Suprapubic skin (tissue), 4 donors: Measurements from ENCODE around the gene TTLL3. TPM values are rescaled to one million over a fixed set of nuclear protein-coding genes. Genes with fewer than 3 reads are reported as not detected.
"Not testable (repeated sequence)": the region's sequence is repeated elsewhere in the genome, so short reads cannot be mapped to it uniquely, and the experiment has no call there.

Experiments used
- DNase-seq, 2 donors: peaks; one replicate each; pipeline ENCODE4 v3.0.0-alpha.2; 2019; ENCODE audit warnings: low spot score in 2 of 2
- H3K27ac ChIP-seq: fragments of 200-600 bp; sonication (generic); one replicate; pipeline ENCODE4 v1.5.1; 2019
- H3K27me3 ChIP-seq: fragments of 200-600 bp; sonication (generic); one replicate; pipeline ENCODE4 v1.5.1; 2019
- H3K36me3 ChIP-seq: fragments of 200-600 bp; sonication (generic); one replicate; pipeline ENCODE4 v1.5.1; 2019
- H3K4me1 ChIP-seq: fragments of 200-600 bp; sonication (generic); one replicate; pipeline ENCODE4 v1.5.1; 2019
- H3K4me3 ChIP-seq: fragments of 200-600 bp; sonication (generic); one replicate; pipeline ENCODE4 v1.5.1; 2019; ENCODE audit warnings: mild to moderate bottlenecking
- H3K9me3 ChIP-seq: fragments of 200-600 bp; sonication (generic); one replicate; pipeline ENCODE4 v1.5.1; 2019
- CTCF ChIP-seq, 2 donors: fragments of 200-600 bp in 1 of 2; fragments of 450-650 bp in 1 of 2; sonication (generic) in 1 of 2; IDR thresholded peaks; one replicate each; pipeline ENCODE4 v1.5.1; 2016 to 2019; ENCODE audit warnings: antibody characterized with exemption in 2 of 2, mild to moderate bottlenecking in 1 of 2, moderate library complexity in 1 of 2
- EP300 ChIP-seq: sonication (generic); formaldehyde crosslinking; IDR thresholded peaks from one replicate; pipeline ENCODE4 v1.6.1; 2017; ENCODE audit warnings: antibody characterized with exemption
- POLR2A ChIP-seq, 2 donors: fragments of 450-650 bp; IDR thresholded peaks; one replicate each; pipeline ENCODE4 v1.6.1; 2017; ENCODE audit warnings: antibody characterized with exemption in 2 of 2, mild to moderate bottlenecking in 2 of 2, moderate library complexity in 2 of 2
- POLR2AphosphoS5 ChIP-seq, 3 donors: sonication (generic); formaldehyde crosslinking; IDR thresholded peaks; one replicate each; pipeline ENCODE4 v1.6.1; 2017; ENCODE audit warnings: antibody characterized with exemption in 3 of 3
- WGBS: methylation state at CpG from one replicate; pipeline ENCODE4 v1.1.5; 2018; 5-methylcytosine and 5-hydroxymethylcytosine counted together
- total RNA-seq, 4 donors: library from RNA; depleted of rRNA; stranded (reverse); fragments of >200 nt; gene quantifications; one replicate each; pipeline ENCODE4 v1.1.0, GENCODE V29; 2016

The TTLL3 gene
- total RNA-seq, 4 donors from 2014 or later, result 42.4 to 286 (median 83.3) TPM

GRCh38 chr3:9767418-9767817 is 42.6 kb upstream of the TTLL3 start:
- Histone ChIP-seq H3K4me3 (no peak overlapping the region), H3K27ac (no peak overlapping the region), H3K36me3 (peaks cover 13% of the 10 kb centered on the region), H3K4me1 (peaks cover 36% of the 10 kb centered on the region), H3K27me3 (no peaks in the 10 kb centered on the region), H3K9me3 (no peaks in the 10 kb centered on the region)
- WGBS, result 67% methylated on average over 7 of the region's 7 CpGs
- TF ChIP-seq POLR2A (IDR thresholded peaks at IDR 0.05) (no peak), POLR2AphosphoS5 (IDR thresholded peaks at IDR 0.05) (no peak), CTCF (IDR thresholded peaks at IDR 0.05) (no peak), EP300 (no peak)
- DNase-seq, result no peak

GRCh38 chr3:9768141-9768775 is 41.8 kb upstream of the TTLL3 start:
- no peak for TF ChIP-seq CTCF (IDR thresholded peaks at IDR 0.05)
- no peak for TF ChIP-seq POLR2AphosphoS5 (IDR thresholded peaks at IDR 0.05)
- TF ChIP-seq POLR2A (IDR thresholded peaks at IDR 0.05), result no peak
- no peak for TF ChIP-seq EP300
- H3K27me3 ChIP-seq, result no peaks in the 10 kb centered on the region
- peaks cover 36% of the 10 kb centered on the region for H3K4me1 ChIP-seq
- H3K4me3 ChIP-seq, result no peak overlapping the region
- no peak overlapping the region for H3K27ac ChIP-seq
- no peak for DNase-seq
- H3K9me3 ChIP-seq, result no peaks in the 10 kb centered on the region
- H3K36me3 ChIP-seq, result peaks cover 7% of the 10 kb centered on the region
- 53% methylated on average over 5 of the region's 6 CpGs for WGBS

GRCh38 chr3:9769012-9769411 is 41.0 kb upstream of the TTLL3 start:
- Histone ChIP-seq H3K27me3 (no peaks in the 10 kb centered on the region), H3K36me3 (peaks cover 7% of the 10 kb centered on the region), H3K4me3 (peak overlapping the region; percentile 59), H3K27ac (peak overlapping the region; percentile 42), H3K4me1 (peaks cover 36% of the 10 kb centered on the region), H3K9me3 (no peaks in the 10 kb centered on the region)
- 60% methylated on average over 5 of the region's 5 CpGs for WGBS
- DNase-seq, result no peak
- TF ChIP-seq CTCF (IDR thresholded peaks at IDR 0.05) (no peak), POLR2A (IDR thresholded peaks at IDR 0.05) (no peak), EP300 (no peak), POLR2AphosphoS5 (IDR thresholded peaks at IDR 0.05) (no peak)

GRCh38 chr3:9769426-9770275 is 40.4 kb upstream of the TTLL3 start, which contains the start of gene CAMK1:
CAMK1 (minus strand) TSS chr3:9769947; CDS start chr3:9767749, 2,198 bp downstream.
- Histone ChIP-seq H3K4me1 (peaks cover 36% of the 10 kb centered on the region), H3K4me3 (peak within 1 kb of the TSS; percentile 59), H3K36me3 (peaks cover 7% of the 10 kb centered on the region), H3K9me3 (no peaks in the 10 kb centered on the region), H3K27me3 (no peaks in the 10 kb centered on the region), H3K27ac (peak within 1 kb of the TSS; percentile 42)
- no peak for TF ChIP-seq POLR2AphosphoS5 (IDR thresholded peaks at IDR 0.05)
- TF ChIP-seq POLR2A (IDR thresholded peaks at IDR 0.05), result no peak
- TF ChIP-seq EP300, result no peak
- no peak for TF ChIP-seq CTCF (IDR thresholded peaks at IDR 0.05)
- DNase-seq, result peak; percentile 88 to 93
- WGBS, result 16% methylated on average over 12 of the region's 49 CpGs

GRCh38 chr3:9770276-9770812 is 39.7 kb upstream of the TTLL3 start:
- H3K4me1 ChIP-seq, result peaks cover 36% of the 10 kb centered on the region
- 9% methylated on average over 15 of the region's 15 CpGs for WGBS
- peak overlapping the region; percentile 42 for H3K27ac ChIP-seq
- H3K4me3 ChIP-seq, result peak overlapping the region; percentile 59
- H3K36me3 ChIP-seq, result peaks cover 5% of the 10 kb centered on the region
- no peak for TF ChIP-seq EP300
- no peak for TF ChIP-seq POLR2AphosphoS5 (IDR thresholded peaks at IDR 0.05)
- no peak for TF ChIP-seq POLR2A (IDR thresholded peaks at IDR 0.05)
- TF ChIP-seq CTCF (IDR thresholded peaks at IDR 0.05), result no peak
- peak; percentile 92 to 94 for DNase-seq
- H3K27me3 ChIP-seq, result no peaks in the 10 kb centered on the region
- no peaks in the 10 kb centered on the region for H3K9me3 ChIP-seq

- not testable (repeated sequence) for H3K27me3 ChIP-seq, H3K9me3 ChIP-seq, H3K36me3 ChIP-seq, H3K27ac ChIP-seq, DNase-seq, H3K4me3 ChIP-seq
- peaks cover 36% of the 10 kb centered on the region for H3K4me1 ChIP-seq
- WGBS, result 83% methylated on average over 2 of the region's 2 CpGs
Measured at GRCh38 chr3:9771007-9771406, 39.1 kb upstream of the TTLL3 start.
